HEK293 (cell line): Measurements from ENCODE around the gene APOL2.

Experiments
- CTCF ChIA-PET: fragments of 350-600 bp; formaldehyde crosslinking; extraction: SDS; loops from one replicate; lab custom pipeline; 2021; ENCODE audit warnings: antibody characterized with exemption; lab: Yijun Ruan, JAX
- POLR2A ChIA-PET: fragments of 300-600 bp; formaldehyde crosslinking; extraction: SDS; loops from one replicate; lab custom pipeline; 2020; ENCODE audit warnings: antibody characterized with exemption, inconsistent platforms; lab: Yijun Ruan, JAX
- H3K27ac ChIP-seq: fragments of 200-500 bp; sonication (Bioruptor generic); 2 replicates; pipeline ENCODE4 v1.5.1; 2014; ENCODE audit warnings: low read depth, low read length, control low read depth, inconsistent platforms; ENCODE audit errors: extremely low read depth
- H3K36me3 ChIP-seq, 2 experiments: fragments of 200-500 bp in 1 of 2; sonication (Bioruptor generic) in 1 of 2; 1 replicate in 1 of 2; 2 replicates in 1 of 2; pipeline ENCODE4 v1.5.1; 2014 to 2017; ENCODE audit warnings: inconsistent platforms in 2 of 2, low read length in 2 of 2; ENCODE audit not compliant: control insufficient read depth in 2 of 2, insufficient read depth in 1 of 2
- H3K4me1 ChIP-seq: fragments of 200-500 bp; sonication (Bioruptor generic); 2 replicates; pipeline ENCODE4 v1.5.1; 2014; ENCODE audit warnings: mild to moderate bottlenecking, low read length, inconsistent platforms; ENCODE audit not compliant: control insufficient read depth, insufficient read depth
- H3K4me3 ChIP-seq: 2 replicates; pipeline ENCODE4 v1.5.1; 2011; ENCODE audit warnings: low read depth, mild to moderate bottlenecking, control low read depth, low read length, moderate library complexity
- H3K9me3 ChIP-seq: fragments of 200-500 bp; sonication (Bioruptor generic); 2 replicates; pipeline ENCODE4 v1.5.1; 2014; ENCODE audit warnings: low read depth, low read length, inconsistent platforms; ENCODE audit not compliant: control insufficient read depth, insufficient read depth
- BCL6B ChIP-seq: fragments of 450-650 bp; formaldehyde crosslinking; IDR thresholded peaks from 2 replicates; pipeline ENCODE4 v1.5.1; 2017; ENCODE audit warnings: missing biosample characterization, missing genetic modification characterization
- ELK4 ChIP-seq: IDR thresholded peaks from 2 replicates; pipeline ENCODE4 v1.6.1; 2011; ENCODE audit warnings: mild to moderate bottlenecking, low read depth, low read length, borderline replicate concordance
- GLIS1 ChIP-seq: fragments of 450-650 bp; formaldehyde crosslinking; IDR thresholded peaks from 2 replicates; pipeline ENCODE4 v1.5.1; 2016; ENCODE audit warnings: missing biosample characterization, missing genetic modification characterization
- SALL2 ChIP-seq: fragments of 450-650 bp; formaldehyde crosslinking; IDR thresholded peaks from 2 replicates; pipeline ENCODE4 v1.5.0; 2017; ENCODE audit warnings: missing biosample characterization, mild to moderate bottlenecking, missing genetic modification characterization, borderline replicate concordance
- WT1 ChIP-seq: fragments of 450-650 bp; formaldehyde crosslinking; IDR thresholded peaks from 2 replicates; pipeline ENCODE4 v1.5.1; 2016; ENCODE audit warnings: missing biosample characterization, missing genetic modification characterization
- ZNF155 ChIP-seq: fragments of 450-650 bp; formaldehyde crosslinking; IDR thresholded peaks from 2 replicates; pipeline ENCODE4 v1.5.1; 2016; ENCODE audit warnings: missing biosample characterization, missing genetic modification characterization
- ZNF274 ChIP-seq, 2 experiments: fragments of 200-500 bp in 1 of 2; fragments of 450-650 bp in 1 of 2; sonication (Bioruptor generic) in 1 of 2; formaldehyde crosslinking in 1 of 2; IDR thresholded peaks; 2 replicates each; pipeline versions ENCODE4 v1.5.1 to v1.6.1; 2014 to 2016; ENCODE audit warnings: borderline replicate concordance in 1 of 2, inconsistent platforms in 1 of 2, low read length in 1 of 2, missing biosample characterization in 1 of 2, missing genetic modification characterization in 1 of 2
- ZNF488 ChIP-seq: fragments of 450-650 bp; formaldehyde crosslinking; IDR thresholded peaks from 2 replicates; pipeline ENCODE4 v1.5.1; 2016; ENCODE audit warnings: missing biosample characterization, missing genetic modification characterization
- ZNF510 ChIP-seq: fragments of 450-650 bp; formaldehyde crosslinking; IDR thresholded peaks from 2 replicates; pipeline ENCODE4 v1.5.1; 2018; ENCODE audit warnings: mild to moderate bottlenecking, missing genetic modification characterization, missing biosample characterization; ENCODE audit not compliant: insufficient replicate concordance
- ZNF530 ChIP-seq: fragments of 450-650 bp; formaldehyde crosslinking; IDR thresholded peaks from 2 replicates; pipeline ENCODE4 v1.5.1; 2016; ENCODE audit warnings: low read depth, missing biosample characterization, missing genetic modification characterization
- ZNF548 ChIP-seq: fragments of 450-650 bp; formaldehyde crosslinking; IDR thresholded peaks from 2 replicates; pipeline ENCODE4 v1.5.1; 2016; ENCODE audit warnings: missing biosample characterization, missing genetic modification characterization
- ZNF580 ChIP-seq: fragments of 450-650 bp; formaldehyde crosslinking; IDR thresholded peaks from 2 replicates; pipeline ENCODE4 v1.5.1; 2016; ENCODE audit warnings: missing biosample characterization, missing genetic modification characterization
- ZNF621 ChIP-seq: fragments of 450-650 bp; formaldehyde crosslinking; IDR thresholded peaks from 2 replicates; pipeline ENCODE4 v1.5.1; 2017; ENCODE audit warnings: missing biosample characterization, missing genetic modification characterization
- ZNF639 ChIP-seq: fragments of 450-650 bp; formaldehyde crosslinking; IDR thresholded peaks from 2 replicates; pipeline ENCODE4 v1.5.1; 2016; ENCODE audit warnings: missing biosample characterization, missing genetic modification characterization
- ZNF768 ChIP-seq: fragments of 450-650 bp; formaldehyde crosslinking; IDR thresholded peaks from 2 replicates; pipeline ENCODE4 v1.5.1; 2018; ENCODE audit warnings: missing biosample characterization, mild to moderate bottlenecking, missing genetic modification characterization
- ZNF843 ChIP-seq: fragments of 450-650 bp; formaldehyde crosslinking; IDR thresholded peaks from 2 replicates; pipeline ENCODE4 v1.5.1; 2016; ENCODE audit warnings: missing biosample characterization, missing genetic modification characterization
- TF ChIP-seq, protein P1 (sequence below): fragments of 450-650 bp; formaldehyde crosslinking; IDR thresholded peaks from 2 replicates; pipeline ENCODE4 v1.5.1; 2016; ENCODE audit warnings: missing biosample characterization, missing genetic modification characterization
- TF ChIP-seq, protein P2 (sequence below): fragments of 450-650 bp; formaldehyde crosslinking; IDR thresholded peaks from 2 replicates; pipeline ENCODE4 v1.5.1; 2016; ENCODE audit warnings: missing biosample characterization, missing genetic modification characterization
- TF ChIP-seq, protein P3 (sequence below): fragments of 450-650 bp; formaldehyde crosslinking; IDR thresholded peaks from 2 replicates; pipeline ENCODE4 v1.5.1; 2016; ENCODE audit warnings: missing biosample characterization, missing genetic modification characterization
- TF ChIP-seq, protein P4 (sequence below): fragments of 450-650 bp; formaldehyde crosslinking; IDR thresholded peaks from 2 replicates; pipeline ENCODE4 v1.5.1; 2017; ENCODE audit warnings: missing biosample characterization, mild to moderate bottlenecking, missing genetic modification characterization, moderate library complexity

APOL2 gene

GRCh38 chr22:36208162-36208765, 31.1 kb downstream of the APOL2 start:
- H3K4me3 ChIP-seq = no peak overlapping the region
- POLR2A ChIA-PET = no interaction called here

GRCh38 chr22:36206255-36206654, 33.1 kb downstream of the APOL2 start:
- no peak for TF ChIP-seq WT1 (tag by site-specific recombination)
- no peak for TF ChIP-seq BCL6B (tag by site-specific recombination)
- no peak for TF ChIP-seq ZNF530 (tag by site-specific recombination)
- TF ChIP-seq, protein P1, sequence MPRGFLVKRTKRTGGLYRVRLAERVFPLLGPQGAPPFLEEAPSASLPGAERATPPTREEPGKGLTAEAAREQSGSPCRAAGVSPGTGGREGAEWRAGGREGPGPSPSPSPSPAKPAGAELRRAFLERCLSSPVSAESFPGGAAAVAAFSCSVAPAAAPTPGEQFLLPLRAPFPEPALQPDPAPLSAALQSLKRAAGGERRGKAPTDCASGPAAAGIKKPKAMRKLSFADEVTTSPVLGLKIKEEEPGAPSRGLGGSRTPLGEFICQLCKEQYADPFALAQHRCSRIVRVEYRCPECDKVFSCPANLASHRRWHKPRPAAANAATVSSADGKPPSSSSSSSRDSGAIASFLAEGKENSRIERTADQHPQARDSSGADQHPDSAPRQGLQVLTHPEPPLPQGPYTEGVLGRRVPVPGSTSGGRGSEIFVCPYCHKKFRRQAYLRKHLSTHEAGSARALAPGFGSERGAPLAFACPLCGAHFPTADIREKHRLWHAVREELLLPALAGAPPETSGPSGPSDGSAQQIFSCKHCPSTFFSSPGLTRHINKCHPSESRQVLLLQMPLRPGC (tag by site-specific recombination) = no peak
- no peak for TF ChIP-seq ZNF621 (tag by site-specific recombination)
- TF ChIP-seq ZNF548 (tag by site-specific recombination) = no peak
- no peak for TF ChIP-seq ZNF488 (tag by site-specific recombination)
- TF ChIP-seq, protein P2, sequence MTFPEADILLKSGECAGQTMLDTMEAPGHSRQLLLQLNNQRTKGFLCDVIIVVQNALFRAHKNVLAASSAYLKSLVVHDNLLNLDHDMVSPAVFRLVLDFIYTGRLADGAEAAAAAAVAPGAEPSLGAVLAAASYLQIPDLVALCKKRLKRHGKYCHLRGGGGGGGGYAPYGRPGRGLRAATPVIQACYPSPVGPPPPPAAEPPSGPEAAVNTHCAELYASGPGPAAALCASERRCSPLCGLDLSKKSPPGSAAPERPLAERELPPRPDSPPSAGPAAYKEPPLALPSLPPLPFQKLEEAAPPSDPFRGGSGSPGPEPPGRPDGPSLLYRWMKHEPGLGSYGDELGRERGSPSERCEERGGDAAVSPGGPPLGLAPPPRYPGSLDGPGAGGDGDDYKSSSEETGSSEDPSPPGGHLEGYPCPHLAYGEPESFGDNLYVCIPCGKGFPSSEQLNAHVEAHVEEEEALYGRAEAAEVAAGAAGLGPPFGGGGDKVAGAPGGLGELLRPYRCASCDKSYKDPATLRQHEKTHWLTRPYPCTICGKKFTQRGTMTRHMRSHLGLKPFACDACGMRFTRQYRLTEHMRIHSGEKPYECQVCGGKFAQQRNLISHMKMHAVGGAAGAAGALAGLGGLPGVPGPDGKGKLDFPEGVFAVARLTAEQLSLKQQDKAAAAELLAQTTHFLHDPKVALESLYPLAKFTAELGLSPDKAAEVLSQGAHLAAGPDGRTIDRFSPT (tag by site-specific recombination) = no peak
- Histone ChIP-seq H3K4me3 (no peak overlapping the region), H3K27ac (no peak overlapping the region), H3K36me3 (no peaks in the 10 kb centered on the region), H3K9me3 (no peaks in the 10 kb centered on the region), H3K4me1 (no peaks in the 10 kb centered on the region)
- ChIA-PET CTCF (interaction anchor here (0.9 to 1.2 kb wide), 2 partner anchors 9 to 10 kb away, joined by 3 read pairs; no protein-coding TSS in a partner anchor), POLR2A (no interaction called here)

More at GRCh38 chr22:36208162-36208765, 31.1 kb downstream of the APOL2 start:
- CTCF ChIA-PET = interaction anchor here (1.3 to 1.4 kb wide), 2 partner anchors 13 to 14 kb away, joined by 4 read pairs; no protein-coding TSS in a partner anchor
- Histone ChIP-seq H3K4me1 (no peaks in the 10 kb centered on the region), H3K9me3 (no peaks in the 10 kb centered on the region), H3K27ac (no peak overlapping the region), H3K36me3 (no peaks in the 10 kb centered on the region)
- TF ChIP-seq ZNF580 (tag by site-specific recombination) (no peak), ZNF274 (IDR thresholded peaks at IDR 0.05; ENCODE audit: low read length) (no peak), ZNF274 (tag by site-specific recombination; IDR thresholded peaks at IDR 0.05; ENCODE audit: borderline replicate concordance) (no peak), ZNF768 (tag by site-specific recombination) (no peak), ZNF155 (tag by site-specific recombination) (no peak), ZNF510 (tag by site-specific recombination) (no peak), ELK4 (no peak), SALL2 (tag by site-specific recombination) (no peak), ZNF530 (tag by site-specific recombination) (no peak), ZNF639 (tag by site-specific recombination) (no peak), GLIS1 (tag by site-specific recombination) (no peak), ZNF843 (tag by site-specific recombination) (no peak)
- TF ChIP-seq, protein P3, sequence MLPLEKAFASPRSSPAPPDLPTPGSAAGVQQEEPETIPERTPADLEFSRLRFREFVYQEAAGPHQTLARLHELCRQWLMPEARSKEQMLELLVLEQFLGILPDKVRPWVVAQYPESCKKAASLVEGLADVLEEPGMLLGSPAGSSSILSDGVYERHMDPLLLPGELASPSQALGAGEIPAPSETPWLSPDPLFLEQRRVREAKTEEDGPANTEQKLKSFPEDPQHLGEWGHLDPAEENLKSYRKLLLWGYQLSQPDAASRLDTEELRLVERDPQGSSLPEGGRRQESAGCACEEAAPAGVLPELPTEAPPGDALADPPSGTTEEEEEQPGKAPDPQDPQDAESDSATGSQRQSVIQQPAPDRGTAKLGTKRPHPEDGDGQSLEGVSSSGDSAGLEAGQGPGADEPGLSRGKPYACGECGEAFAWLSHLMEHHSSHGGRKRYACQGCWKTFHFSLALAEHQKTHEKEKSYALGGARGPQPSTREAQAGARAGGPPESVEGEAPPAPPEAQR = no peak
- TF ChIP-seq, protein P4, sequence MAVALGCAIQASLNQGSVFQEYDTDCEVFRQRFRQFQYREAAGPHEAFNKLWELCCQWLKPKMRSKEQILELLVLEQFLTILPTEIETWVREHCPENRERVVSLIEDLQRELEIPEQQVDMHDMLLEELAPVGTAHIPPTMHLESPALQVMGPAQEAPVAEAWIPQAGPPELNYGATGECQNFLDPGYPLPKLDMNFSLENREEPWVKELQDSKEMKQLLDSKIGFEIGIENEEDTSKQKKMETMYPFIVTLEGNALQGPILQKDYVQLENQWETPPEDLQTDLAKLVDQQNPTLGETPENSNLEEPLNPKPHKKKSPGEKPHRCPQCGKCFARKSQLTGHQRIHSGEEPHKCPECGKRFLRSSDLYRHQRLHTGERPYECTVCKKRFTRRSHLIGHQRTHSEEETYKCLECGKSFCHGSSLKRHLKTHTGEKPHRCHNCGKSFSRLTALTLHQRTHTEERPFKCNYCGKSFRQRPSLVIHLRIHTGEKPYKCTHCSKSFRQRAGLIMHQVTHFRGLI (tag by site-specific recombination) = no peak
